BLaER1 treated with 17β-estradiol and CSF1 and Interleukin-3, amounts not matched to agents 10 nM and 100 nM (cell line): ENCODE results near the gene KRT78.

Experiments used
- H3K27ac ChIP-seq, 11 experiments: shearing (Covaris generic); formaldehyde crosslinking; 2 replicates each; pipeline ENCODE4 v1.8.1; 2022
- H3K27me3 ChIP-seq, 11 experiments: shearing (Covaris generic); formaldehyde crosslinking; 2 replicates each; pipeline ENCODE4 v1.8.1; 2022
- H3K36me3 ChIP-seq, 11 experiments: shearing (Covaris generic); formaldehyde crosslinking; 2 replicates each; pipeline ENCODE4 v1.8.1; 2022
- H3K4me1 ChIP-seq, 10 experiments: shearing (Covaris generic); formaldehyde crosslinking; 2 replicates each; pipeline ENCODE4 v1.8.1; 2022
- H3K4me2 ChIP-seq, 11 experiments: shearing (Covaris generic); formaldehyde crosslinking; 2 replicates each; pipeline ENCODE4 v1.8.1; 2022
- H3K4me3 ChIP-seq, 10 experiments: shearing (Covaris generic); formaldehyde crosslinking; 2 replicates each; pipeline ENCODE4 v1.8.1; 2022
- H3K9ac ChIP-seq, 11 experiments: shearing (Covaris generic); formaldehyde crosslinking; 2 replicates each; pipeline ENCODE4 v1.8.1; 2022
- H3K9me3 ChIP-seq, 11 experiments: shearing (Covaris generic); formaldehyde crosslinking; replicated peaks in 1 of 11; 2 replicates each; pipeline ENCODE4 v1.8.1; 2022
- H4K20me1 ChIP-seq, 11 experiments: shearing (Covaris generic); formaldehyde crosslinking; 2 replicates each; pipeline ENCODE4 v1.8.1; 2022
- Cebpa-rat ChIP-seq, 11 experiments: shearing (Covaris generic); IDR thresholded peaks; 2 replicates each; pipeline ENCODE4 v1.8.1; 2022

Gene KRT78

GRCh38 chr12:52812073-52812400, 36.8 kb downstream of the KRT78 start:
- Histone ChIP-seq H3K27ac (no peak overlapping the region), H3K9me3 (no peaks in the 10 kb centered on the region), H3K36me3 (no peaks in the 10 kb centered on the region), H3K4me2 (no peak overlapping the region), H3K4me3 (no peak overlapping the region), H3K27me3 (no peaks in the 10 kb centered on the region), H4K20me1 (no peaks in the 10 kb centered on the region; a peak in 1 of 22 replicates), H3K4me1 (peaks cover 0 to 10% (median 0%) of the 10 kb centered on the region in 10 experiments; a peak in 5 of 20 replicates), H3K9ac (no peak overlapping the region)
- TF ChIP-seq Cebpa-rat (IDR thresholded peaks at IDR 0.05): no peak

GRCh38 chr12:52811191-52812072, 37.4 kb downstream of the KRT78 start:
- Histone ChIP-seq H3K9me3 (no peaks in the 10 kb centered on the region), H3K9ac (no peak overlapping the region), H3K4me1 (peaks cover 0 to 10% (median 0%) of the 10 kb centered on the region in 10 experiments; a peak in 5 of 20 replicates), H4K20me1 (no peaks in the 10 kb centered on the region; a peak in 1 of 22 replicates), H3K27ac (no peak overlapping the region), H3K4me3 (no peak overlapping the region), H3K36me3 (no peaks in the 10 kb centered on the region), H3K4me2 (no peak overlapping the region), H3K27me3 (no peaks in the 10 kb centered on the region)
- TF ChIP-seq Cebpa-rat (IDR thresholded peaks at IDR 0.05): no peak

GRCh38 chr12:52810554-52810953, 38.2 kb downstream of the KRT78 start:
- H3K4me2 ChIP-seq: no peak overlapping the region
- H3K36me3 ChIP-seq: no peaks in the 10 kb centered on the region
- no peak overlapping the region for H3K27ac ChIP-seq
- no peaks in the 10 kb centered on the region for H3K9me3 ChIP-seq
- no peak overlapping the region for H3K9ac ChIP-seq
- no peak for TF ChIP-seq Cebpa-rat (IDR thresholded peaks at IDR 0.05)
- H3K4me3 ChIP-seq: no peak overlapping the region
- H3K4me1 ChIP-seq: peaks cover 0 to 11% (median 0%) of the 10 kb centered on the region in 10 experiments; a peak in 5 of 20 replicates
- H3K27me3 ChIP-seq: no peaks in the 10 kb centered on the region
- no peaks in the 10 kb centered on the region; a peak in 1 of 22 replicates for H4K20me1 ChIP-seq

GRCh38 chr12:52809166-52809565, 39.6 kb downstream of the KRT78 start:
- TF ChIP-seq Cebpa-rat (IDR thresholded peaks at IDR 0.05): no peak
- H3K4me2 ChIP-seq: no peak overlapping the region
- peaks cover 0 to 18% (median 2%) of the 10 kb centered on the region in 10 experiments; a peak in 7 of 20 replicates for H3K4me1 ChIP-seq
- no peaks in the 10 kb centered on the region for H3K36me3 ChIP-seq
- no peak overlapping the region for H3K27ac ChIP-seq
- no peaks in the 10 kb centered on the region for H3K9me3 ChIP-seq
- H3K9ac ChIP-seq: no peak overlapping the region
- H3K27me3 ChIP-seq: no peaks in the 10 kb centered on the region
- no peaks in the 10 kb centered on the region; a peak in 1 of 22 replicates for H4K20me1 ChIP-seq
- H3K4me3 ChIP-seq: no peak overlapping the region

- H3K27ac ChIP-seq: no peak overlapping the region
- no peak overlapping the region for H3K4me2 ChIP-seq
- H3K27me3 ChIP-seq: no peaks in the 10 kb centered on the region
- peaks cover 0 to 18% (median 2%) of the 10 kb centered on the region in 10 experiments; a peak in 7 of 20 replicates for H3K4me1 ChIP-seq
- no peaks in the 10 kb centered on the region for H3K36me3 ChIP-seq
- H3K9me3 ChIP-seq: no peaks in the 10 kb centered on the region
- no peaks in the 10 kb centered on the region; a peak in 1 of 22 replicates for H4K20me1 ChIP-seq
- no peak overlapping the region for H3K4me3 ChIP-seq
- no peak for TF ChIP-seq Cebpa-rat (IDR thresholded peaks at IDR 0.05)
- H3K9ac ChIP-seq: no peak overlapping the region
These were observed 40.1 kb downstream of the KRT78 start for GRCh38 chr12:52808573-52809160.

- Histone ChIP-seq H4K20me1 (no peaks in the 10 kb centered on the region; a peak in 1 of 22 replicates), H3K27ac (no peak overlapping the region), H3K9me3 (no peaks in the 10 kb centered on the region), H3K9ac (no peak overlapping the region), H3K27me3 (no peaks in the 10 kb centered on the region), H3K4me3 (no peak overlapping the region), H3K4me1 (peaks cover 0 to 13% (median 2%) of the 10 kb centered on the region in 10 experiments; a peak in 7 of 20 replicates), H3K4me2 (no peak overlapping the region), H3K36me3 (no peaks in the 10 kb centered on the region)
- no peak for TF ChIP-seq Cebpa-rat (IDR thresholded peaks at IDR 0.05)
These were observed 41.0 kb downstream of the KRT78 start for GRCh38 chr12:52807544-52808470.

- H3K9me3 ChIP-seq: no peaks in the 10 kb centered on the region
- TF ChIP-seq Cebpa-rat (IDR thresholded peaks at IDR 0.05): no peak
- no peaks in the 10 kb centered on the region for H3K27me3 ChIP-seq
- H3K9ac ChIP-seq: no peak overlapping the region
- H3K4me2 ChIP-seq: no peak overlapping the region
- H3K36me3 ChIP-seq: no peaks in the 10 kb centered on the region
- H3K4me1 ChIP-seq: peaks cover 0 to 9% (median 2%) of the 10 kb centered on the region in 10 experiments; a peak in 5 of 20 replicates
- no peak overlapping the region for H3K27ac ChIP-seq
- H4K20me1 ChIP-seq: no peaks in the 10 kb centered on the region; a peak in 1 of 22 replicates
- H3K4me3 ChIP-seq: no peak overlapping the region
These were observed 41.8 kb downstream of the KRT78 start for GRCh38 chr12:52806821-52807543.

GRCh38 chr12:52806169-52806811, 42.5 kb downstream of the KRT78 start:
- Histone ChIP-seq H3K27me3 (no peaks in the 10 kb centered on the region), H3K9ac (no peak overlapping the region), H3K27ac (no peak overlapping the region), H3K36me3 (no peaks in the 10 kb centered on the region), H3K4me3 (no peak overlapping the region), H3K4me2 (no peak overlapping the region), H3K9me3 (no peaks in the 10 kb centered on the region), H3K4me1 (peaks cover 0 to 9% (median 2%) of the 10 kb centered on the region in 10 experiments; a peak in 5 of 20 replicates), H4K20me1 (no peaks in the 10 kb centered on the region; a peak in 1 of 22 replicates)
- no peak for TF ChIP-seq Cebpa-rat (IDR thresholded peaks at IDR 0.05)
